HepG2 (cell line): ENCODE measurements around the gene PPP1R18. TPM values are rescaled to one million over a fixed set of nuclear protein-coding genes. Genes with fewer than 3 reads are reported as not detected.

Experiments used
- ATF5 ChIP-seq: sonication (generic); formaldehyde crosslinking; IDR thresholded peaks from 2 replicates; pipeline ENCODE4 v1.4.0; 2020; ENCODE audit warnings: mild to moderate bottlenecking, low read depth, missing genetic modification reagents
- CSRNP2 ChIP-seq: sonication (generic); formaldehyde crosslinking; conservative IDR thresholded peaks from 2 replicates; pipeline ENCODE4 v1.8.0; 2022; ENCODE audit warnings: low read depth, missing genetic modification reagents
- GATA4 ChIP-seq: sonication (generic); IDR thresholded peaks from 2 replicates; pipeline ENCODE4 v1.6.1; 2016; ENCODE audit warnings: antibody characterized with exemption, low read depth, borderline replicate concordance
- PHF8 ChIP-seq: sonication (generic); formaldehyde crosslinking; IDR thresholded peaks from 2 replicates; pipeline ENCODE4 v1.5.0; 2020; ENCODE audit warnings: missing genetic modification reagents
- STAT6 ChIP-seq: sonication (generic); formaldehyde crosslinking; IDR thresholded peaks from 2 replicates; pipeline ENCODE4 v1.4.0; 2020; ENCODE audit warnings: missing genetic modification reagents, mild to moderate bottlenecking, borderline replicate concordance
- THAP9 ChIP-seq: sonication (generic); formaldehyde crosslinking; IDR thresholded peaks from 2 replicates; pipeline ENCODE4; 2020; ENCODE audit warnings: missing genetic modification reagents, mild to moderate bottlenecking, borderline replicate concordance
- ZBTB25 ChIP-seq: IDR thresholded peaks from 2 replicates; pipeline ENCODE4 v1.6.1; 2018; ENCODE audit warnings: missing genetic modification reagents
- ZFP1 ChIP-seq: IDR thresholded peaks from 2 replicates; pipeline ENCODE4 v1.6.1; 2016
- ZKSCAN1 ChIP-seq: fragments of 150-350 bp; IDR thresholded peaks from 2 replicates; pipeline ENCODE4 v1.6.1; 2014; ENCODE audit warnings: low read length
- ZNF142 ChIP-seq: sonication (generic); formaldehyde crosslinking; IDR thresholded peaks from 2 replicates; pipeline ENCODE4 v1.4.0; 2020; ENCODE audit warnings: missing genetic modification reagents
- ZNF598 ChIP-seq: sonication (generic); formaldehyde crosslinking; IDR thresholded peaks from 2 replicates; pipeline ENCODE4 v1.5.1; 2020; ENCODE audit warnings: mild to moderate bottlenecking, missing genetic modification reagents, borderline replicate concordance
- ZNF891 ChIP-seq: sonication (generic); formaldehyde crosslinking; IDR thresholded peaks from 2 replicates; pipeline ENCODE4 v1.5.0; 2020; ENCODE audit warnings: mild to moderate bottlenecking, missing genetic modification reagents
- polyA plus RNA-seq, 8 experiments: library from polyadenylated mRNA; depleted of rRNA in 3 of 8; stranded (reverse) in 7 of 8; unstranded in 1 of 8; fragments of >200 nt; fragmentation: Illumina TruSeq in 4 of 8; extraction: Trizol in 4 of 8; gene quantifications; 2 replicates each; pipeline versions ENCODE4 v1.2.1 to v1.2.3, GENCODE V29; 2011 to 2016; ENCODE audit warnings: low read depth in 4 of 8, missing spikeins in 1 of 8, mixed read lengths in 1 of 8; ENCODE audit not compliant: insufficient read depth in 1 of 8
- total RNA-seq, 5 experiments: library from RNA; depleted of rRNA; stranded (reverse); fragments of >200 nt; fragmentation: Illumina TruSeq; extraction: Trizol; gene quantifications; 2 replicates each; pipeline ENCODE4 v1.2.3, GENCODE V29; 2016; ENCODE audit warnings: low read depth in 1 of 5

PPP1R18 gene
- total and polyA plus RNA-seq, 2 of the 13 experiments (the other 11 are each of a cell fraction or from before 2014, with no cell fraction given), result 4.9 to 9.2 TPM

GRCh38 chr6:30626484-30627366, 59.7 kb downstream of the PPP1R18 start, which contains the start of gene ATAT1 (continued):
- TF ChIP-seq CSRNP2 (CRISPR knock-in tag), result no peak
- TF ChIP-seq GATA4, result peak; percentile 20; the same call in 1 of the 2 replicates
- TF ChIP-seq ATF5, result no peak; the same call in 1 of the 2 replicates
- peak; percentile 94 for TF ChIP-seq ZNF598 (CRISPR knock-in tag)
- no peak; the same call in 1 of the 2 replicates for TF ChIP-seq ZNF142 (CRISPR knock-in tag)
- peak; percentile 21; the same call in 1 of the 2 replicates for TF ChIP-seq ZNF891 (CRISPR knock-in tag)
- TF ChIP-seq ZBTB25 (CRISPR knock-in tag), result peak; percentile 50; the same call in 1 of the 2 replicates
- peak; percentile 90; the same call in 1 of the 2 replicates for TF ChIP-seq THAP9 (CRISPR knock-in tag)
- TF ChIP-seq PHF8, result peak; percentile 94
- TF ChIP-seq ZFP1 (CRISPR knock-in tag), result no peak
- TF ChIP-seq ZKSCAN1, result no peak
- TF ChIP-seq STAT6 (CRISPR knock-in tag), result no peak
